ENCODE measurements around the gene TMEM186.
"Not testable (repeated sequence)": the region's sequence is repeated elsewhere in the genome, so short reads cannot be mapped to it uniquely, and the experiment has no call there.

The TMEM186 gene

GRCh38 chr16:8774208-8774607 is 23.2 kb downstream of the TMEM186 start:
- DNase-seq (ENCODE audit: low spot score), result no peak

DNA sequence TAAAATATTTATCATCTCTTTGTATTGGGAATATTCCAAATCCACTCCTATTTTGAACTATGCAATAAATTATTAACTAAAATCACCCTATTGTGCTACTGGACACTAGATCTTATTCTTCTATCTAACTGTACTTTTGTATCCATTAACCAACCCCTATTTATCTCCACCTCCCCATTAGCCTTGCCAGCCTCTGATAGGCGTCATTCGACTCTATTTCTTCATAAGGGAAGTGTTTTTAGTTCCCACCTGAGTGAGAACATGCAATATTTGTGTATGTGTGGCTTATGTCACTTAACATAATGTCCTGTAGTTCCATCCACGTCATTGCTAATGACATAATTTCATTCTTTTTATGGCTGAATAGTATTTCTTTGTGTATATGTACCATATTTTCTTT is 23.9 kb downstream of the TMEM186 start:
- no peak for DNase-seq (ENCODE audit: low spot score)

DNA sequence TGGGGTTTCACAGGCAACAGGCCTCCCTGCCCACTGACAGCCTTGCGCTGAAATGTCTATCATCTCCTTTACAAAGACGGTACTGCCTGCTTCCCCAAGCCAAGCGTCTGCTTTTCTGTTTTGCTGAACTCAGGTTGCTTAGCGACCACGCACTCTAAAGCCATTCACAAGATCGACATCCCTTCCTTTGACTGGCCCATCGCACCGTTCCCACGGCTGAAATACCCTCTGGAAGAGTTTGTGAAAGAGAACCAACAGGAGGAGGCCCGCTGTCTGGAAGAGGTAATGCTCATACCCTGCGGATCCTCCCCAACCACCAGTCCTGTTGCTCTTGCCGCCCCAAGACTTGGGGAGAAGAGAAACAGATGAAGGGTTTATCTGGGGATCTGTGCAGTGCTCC is 28.7 kb downstream of the TMEM186 start:
- DNase-seq (ENCODE audit: low spot score), result no peak

GRCh38 chr16:8768283-8768682 is 29.2 kb downstream of the TMEM186 start:
- DNase-seq (ENCODE audit: low spot score), result no peak

GRCh38 chr16:8767176-8767575 is 30.3 kb downstream of the TMEM186 start:
- no peak for DNase-seq (ENCODE audit: low spot score)

DNA sequence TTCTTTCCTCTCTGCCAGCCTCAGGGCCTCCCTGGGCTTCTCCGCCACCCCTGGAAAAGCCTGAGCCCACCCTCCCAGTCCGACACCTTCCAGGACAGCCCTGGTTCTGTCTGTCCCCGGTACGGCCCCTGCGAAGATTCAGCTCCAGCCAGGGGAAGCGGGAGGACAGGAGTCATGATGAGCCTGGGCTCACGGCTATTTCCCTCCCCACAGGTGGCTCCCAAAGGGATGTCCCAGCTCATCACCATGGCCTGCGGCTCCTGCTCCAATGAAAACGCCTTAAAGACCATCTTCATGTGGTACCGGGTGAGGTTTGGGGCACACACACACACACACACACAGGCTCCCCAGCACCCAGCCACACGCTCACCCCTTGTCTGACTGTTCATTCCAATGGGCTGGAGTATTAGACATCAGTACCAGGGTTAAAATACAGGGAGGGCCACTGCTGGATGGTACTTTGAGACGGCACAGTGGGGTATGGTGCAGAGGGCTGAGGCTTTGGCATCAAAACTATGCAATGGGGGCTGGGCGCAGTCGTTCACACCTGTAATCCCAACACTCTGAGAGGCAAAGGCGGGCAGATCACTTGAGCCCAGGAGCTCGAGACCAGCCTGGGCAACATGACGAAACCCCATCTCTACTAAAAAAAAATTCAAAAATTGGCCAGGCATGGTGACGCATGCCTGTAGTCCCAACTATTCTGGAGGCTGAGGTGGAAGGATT is 32.8 kb downstream of the TMEM186 start:
- DNase-seq (ENCODE audit: low spot score), result no peak

DNA sequence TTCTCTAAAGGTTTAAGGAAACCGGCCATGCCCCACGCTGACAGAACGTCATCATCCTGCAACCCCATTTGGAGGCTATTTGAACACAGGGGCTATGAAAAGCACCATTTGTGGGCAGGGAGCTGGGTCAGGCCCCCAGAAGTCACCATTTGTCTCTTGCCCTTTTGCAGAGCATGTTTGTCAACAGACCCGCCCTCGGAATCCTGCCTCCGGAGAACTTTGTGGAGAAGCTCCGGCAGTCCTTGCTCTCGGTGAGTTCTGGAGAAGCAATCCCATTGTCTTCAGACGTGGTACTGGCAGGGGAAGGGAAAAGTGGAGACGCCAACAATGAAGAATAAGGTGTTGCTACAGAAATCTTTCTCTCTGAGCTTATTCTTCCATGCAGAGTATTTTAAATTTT is 33.5 kb downstream of the TMEM186 start:
- no peak for DNase-seq (ENCODE audit: low spot score)

DNA sequence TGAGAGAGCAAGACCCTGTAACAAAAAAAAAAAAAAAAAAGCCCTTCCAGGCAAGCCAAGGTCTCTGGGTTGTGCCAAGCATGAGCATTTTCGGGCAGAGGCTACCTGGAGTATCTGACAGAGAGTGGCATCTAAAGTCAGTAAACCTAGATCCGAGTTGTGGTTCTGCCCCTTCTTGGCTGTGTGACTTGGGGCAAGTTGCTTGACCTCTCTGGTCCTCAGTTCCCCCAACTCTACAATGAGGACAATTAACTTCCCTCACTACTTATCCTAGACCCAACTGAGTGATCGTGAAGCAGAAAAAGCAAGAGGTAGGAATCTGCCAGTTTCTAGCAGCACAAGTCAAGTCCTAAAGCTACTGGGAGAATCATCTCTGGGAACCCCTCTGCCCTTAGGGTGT is 34.4 kb downstream of the TMEM186 start:
- DNase-seq (ENCODE audit: low spot score), result no peak

DNA sequence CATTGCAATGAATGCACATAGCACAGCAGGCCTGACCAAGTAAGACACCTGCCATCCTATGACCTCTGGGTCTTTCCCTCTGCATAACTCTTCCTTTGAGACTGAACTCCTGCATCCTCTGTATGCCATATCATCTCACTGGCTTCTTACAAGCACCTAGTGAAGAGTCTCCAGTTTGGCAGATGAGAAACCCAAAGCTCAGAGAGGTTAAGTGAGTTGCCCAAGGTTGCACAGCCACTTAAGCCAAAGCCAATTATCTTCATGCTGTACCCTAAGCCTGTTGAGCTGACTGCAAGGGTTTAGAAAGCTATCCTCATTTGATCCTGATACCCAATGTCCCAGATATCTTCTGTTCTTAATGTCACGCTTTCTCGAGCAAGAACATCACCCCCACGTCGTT is 35.2 kb downstream of the TMEM186 start:
- no peak for DNase-seq (ENCODE audit: low spot score)

GRCh38 chr16:8761078-8761477 is 36.4 kb downstream of the TMEM186 start:
- DNase-seq (ENCODE audit: low spot score), result no peak

DNA sequence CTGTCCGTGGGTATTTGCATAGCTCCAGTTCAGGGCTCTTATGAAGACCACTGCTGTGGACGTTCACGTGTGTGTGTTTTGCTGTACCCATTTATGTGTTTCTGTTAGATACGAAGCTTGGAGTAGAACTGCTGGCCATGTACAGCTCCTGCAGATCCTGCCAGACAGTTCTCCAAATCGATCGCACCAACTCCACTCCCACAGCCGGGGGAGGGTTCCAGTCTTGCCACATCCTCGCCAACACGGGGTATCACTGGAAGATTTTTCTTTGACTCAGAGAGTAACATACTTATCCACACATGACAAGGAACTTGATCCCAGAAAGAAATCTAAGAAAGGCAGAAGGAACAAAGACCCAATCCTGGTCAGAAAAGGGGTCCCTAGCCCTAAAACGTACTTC is 37.4 kb downstream of the TMEM186 start:
- no peak for DNase-seq (ENCODE audit: low spot score)

DNA sequence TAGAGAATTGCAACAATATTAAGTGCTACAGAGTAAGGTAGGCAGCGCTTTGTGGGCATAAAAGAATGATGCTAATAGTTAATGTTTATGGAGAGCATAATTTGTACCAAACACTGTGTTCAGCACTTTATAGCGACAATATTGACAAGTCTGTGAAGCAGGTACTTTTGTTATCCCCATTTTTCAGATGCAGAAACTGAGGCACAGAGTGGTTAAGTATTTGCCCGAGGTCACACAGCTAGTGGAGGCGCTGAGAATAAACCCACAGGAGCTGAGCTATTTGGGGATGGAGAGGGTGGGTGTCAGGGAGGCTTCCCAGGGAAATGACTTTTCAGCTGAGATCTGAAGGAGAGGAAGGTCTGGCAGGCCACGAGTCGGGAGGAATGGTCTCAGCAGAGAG is 39.4 kb downstream of the TMEM186 start:
- no peak for DNase-seq (ENCODE audit: low spot score)

GRCh38 chr16:8756755-8757154 is 40.7 kb downstream of the TMEM186 start:
- no peak for DNase-seq (ENCODE audit: low spot score)

DNA sequence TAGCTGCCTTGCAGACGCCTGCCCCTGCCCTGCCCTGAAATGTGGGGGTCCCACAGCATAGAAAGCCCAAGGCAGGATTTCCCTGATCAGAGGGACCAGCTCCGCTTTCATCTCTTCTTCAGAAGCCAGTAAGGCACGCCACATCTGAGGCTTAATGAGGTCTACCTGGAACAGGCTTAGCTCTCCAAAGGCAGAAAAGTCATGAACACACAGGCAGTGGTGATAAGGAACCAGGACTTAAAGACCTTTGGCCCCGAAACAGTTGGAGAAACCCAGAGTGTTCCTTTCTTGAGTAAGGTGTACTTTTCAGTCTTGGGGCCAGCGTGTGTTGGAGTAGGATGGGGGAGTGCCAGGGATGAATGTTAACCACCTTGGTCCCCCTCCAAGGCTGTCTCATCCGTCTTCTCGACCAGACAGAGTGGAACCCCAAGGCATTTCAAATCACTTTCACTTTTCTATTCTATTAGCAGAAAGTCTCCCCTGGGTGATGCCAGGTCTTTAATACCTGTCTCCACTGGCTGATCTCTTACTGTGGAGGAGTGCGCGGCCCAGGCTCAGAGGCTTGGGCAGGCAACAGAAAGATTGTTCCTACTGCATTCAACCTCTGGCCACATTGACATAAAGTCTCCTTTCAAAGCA is 43.9 kb downstream of the TMEM186 start:
- DNase-seq (ENCODE audit: low spot score), result no peak

DNA sequence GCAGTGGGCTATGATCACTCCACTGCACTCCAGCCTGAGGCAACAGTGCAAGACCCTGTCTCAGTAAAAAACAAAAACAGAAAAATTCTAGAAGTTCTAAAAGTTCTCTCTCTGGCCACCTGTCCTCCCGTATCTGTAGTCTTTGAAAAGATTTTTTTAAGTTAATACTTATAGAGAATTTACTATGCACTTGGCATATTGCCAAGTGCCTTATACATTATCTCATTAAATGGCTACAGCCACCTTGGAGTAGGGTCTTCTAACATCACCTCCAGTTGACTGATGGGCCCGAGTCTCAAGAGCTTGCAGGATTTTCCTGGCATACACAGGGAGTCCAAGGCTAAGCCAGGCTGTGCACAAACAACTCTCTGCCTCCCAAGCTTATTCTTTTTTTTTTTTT is 44.7 kb downstream of the TMEM186 start:
- no peak for DNase-seq (ENCODE audit: low spot score)

- peak; percentile 26 for DNase-seq (ENCODE audit: low spot score)
Observed at GRCh38 chr16:8751481-8752311, 45.7 kb downstream of the TMEM186 start.

- DNase-seq (ENCODE audit: low spot score), result not testable (repeated sequence)
Observed at GRCh38 chr16:8748944-8749343, 48.5 kb downstream of the TMEM186 start.
